Neural crest cell (in vitro differentiated cells): ENCODE measurements around the gene UBE4A. TPM values are rescaled to one million over a fixed set of nuclear protein-coding genes. Genes with fewer than 3 reads are reported as not detected.
A peak's percentile ranks its signal among the peaks of the same experiment; 100 is the strongest.

Source experiments
- DNase-seq: peaks from one replicate; pipeline ENCODE4 v3.0.0; 2021; ENCODE audit warnings: low read depth, mixed read lengths, low spot score
- H3K27ac Mint-ChIP-seq: one replicate; pipeline ENCODE4 v1.8.0; 2021; ENCODE audit warnings: mild to moderate bottlenecking, mixed read lengths; ENCODE audit not compliant: unreplicated experiment
- H3K27me3 Mint-ChIP-seq: 2 replicates; pipeline ENCODE4 v1.8.0; 2021; ENCODE audit warnings: low read depth, mild to moderate bottlenecking, mixed read lengths
- H3K36me3 Mint-ChIP-seq: 2 replicates; pipeline ENCODE4 v1.8.0; 2021; ENCODE audit warnings: low read depth, mild to moderate bottlenecking, mixed read lengths
- H3K4me1 Mint-ChIP-seq: 2 replicates; pipeline ENCODE4 v1.8.0; 2021; ENCODE audit warnings: mixed read lengths
- H3K4me3 Mint-ChIP-seq: one replicate; pipeline ENCODE4 v1.8.0; 2021; ENCODE audit warnings: mild to moderate bottlenecking, mixed read lengths
- H3K9me3 Mint-ChIP-seq: 2 replicates; pipeline ENCODE4 v1.8.0; 2021; ENCODE audit warnings: mixed read lengths
- CTCF ChIP-seq: fragments of 200-600 bp; sonication (generic); conservative IDR thresholded peaks from 2 replicates; pipeline ENCODE4 v1.5.0; 2021; ENCODE audit warnings: antibody characterized with exemption, mild to moderate bottlenecking
- total RNA-seq: library from RNA; stranded (reverse); gene quantifications from 2 replicates; pipeline ENCODE4 v1.2.1, GENCODE V29; 2021

The UBE4A gene
- total RNA-seq, 1 donor from 2014 or later: 35.9 TPM

GRCh38 chr11:118439646-118440045 is 80.2 kb downstream of the UBE4A start:
- no peaks in the 10 kb centered on the region for H3K36me3 Mint-ChIP-seq
- no peaks in the 10 kb centered on the region for H3K9me3 Mint-ChIP-seq
- H3K4me3 Mint-ChIP-seq: peak overlapping the region; percentile 95
- H3K4me1 Mint-ChIP-seq: peaks cover 72% of the 10 kb centered on the region
- no peak for TF ChIP-seq CTCF
- no peak overlapping the region for H3K27ac Mint-ChIP-seq
- no peaks in the 10 kb centered on the region for H3K27me3 Mint-ChIP-seq
- DNase-seq: no peak

GRCh38 chr11:118441770-118442275 is 82.4 kb downstream of the UBE4A start:
- peaks cover 1% of the 10 kb centered on the region for H3K36me3 Mint-ChIP-seq
- DNase-seq: no peak
- H3K9me3 Mint-ChIP-seq: no peaks in the 10 kb centered on the region
- no peak overlapping the region for H3K27ac Mint-ChIP-seq
- H3K4me1 Mint-ChIP-seq: peaks cover 76% of the 10 kb centered on the region
- H3K27me3 Mint-ChIP-seq: no peaks in the 10 kb centered on the region
- H3K4me3 Mint-ChIP-seq: peak overlapping the region; percentile 16
- no peak for TF ChIP-seq CTCF

- no peaks in the 10 kb centered on the region for H3K27me3 Mint-ChIP-seq
- TF ChIP-seq CTCF: no peak
- no peak for DNase-seq
- no peak overlapping the region for H3K27ac Mint-ChIP-seq
- peak overlapping the region; percentile 16 for H3K4me3 Mint-ChIP-seq
- peaks cover 4% of the 10 kb centered on the region for H3K36me3 Mint-ChIP-seq
- peaks cover 79% of the 10 kb centered on the region for H3K4me1 Mint-ChIP-seq
- no peaks in the 10 kb centered on the region for H3K9me3 Mint-ChIP-seq
These were observed 82.9 kb downstream of the UBE4A start for GRCh38 chr11:118442301-118442700.

- H3K4me1 Mint-ChIP-seq: peaks cover 77% of the 10 kb centered on the region
- DNase-seq: no peak
- no peak for TF ChIP-seq CTCF
- peaks cover 7% of the 10 kb centered on the region for H3K36me3 Mint-ChIP-seq
- H3K4me3 Mint-ChIP-seq: peak overlapping the region; percentile 7
- no peaks in the 10 kb centered on the region for H3K9me3 Mint-ChIP-seq
- peak overlapping the region; percentile 4 for H3K27ac Mint-ChIP-seq
- no peaks in the 10 kb centered on the region for H3K27me3 Mint-ChIP-seq
These were observed 83.6 kb downstream of the UBE4A start for GRCh38 chr11:118442908-118443589.

GRCh38 chr11:118443590-118444218 is 84.3 kb downstream of the UBE4A start:
- no peaks in the 10 kb centered on the region for H3K9me3 Mint-ChIP-seq
- H3K27ac Mint-ChIP-seq: no peak overlapping the region
- no peaks in the 10 kb centered on the region for H3K27me3 Mint-ChIP-seq
- H3K4me3 Mint-ChIP-seq: no peak overlapping the region
- peaks cover 71% of the 10 kb centered on the region for H3K4me1 Mint-ChIP-seq
- H3K36me3 Mint-ChIP-seq: peaks cover 7% of the 10 kb centered on the region
- no peak for TF ChIP-seq CTCF
- DNase-seq: no peak
